HepG2 (cell line): ENCODE measurements around the gene MYEOV.

ENCODE experiments used
- KAT8 ChIP-seq: IDR thresholded peaks from 2 replicates; pipeline ENCODE4 v1.6.1; 2016; ENCODE audit warnings: missing genetic modification reagents, missing compliant biosample characterization
- POLR2A ChIP-seq, 2 experiments: IDR thresholded peaks; 2 replicates each; pipeline ENCODE4 v1.6.1; 2011; ENCODE audit warnings: low read depth in 2 of 2, low read length in 2 of 2, mild to moderate bottlenecking in 1 of 2, moderate library complexity in 1 of 2; ENCODE audit not compliant: insufficient read depth in 1 of 2

- TF ChIP-seq KAT8: no peak
- no peak for TF ChIP-seq POLR2A (IDR thresholded peaks at IDR 0.05; ENCODE audit: insufficient read depth in 1 of 2, low read depth in 2 of 2, low read length in 2 of 2)
These were observed 41.2 kb downstream of the MYEOV start for GRCh38 chr11:69335007-69335780.
